Measurements from ENCODE around the gene STEEP1. TPM values are rescaled to one million over a fixed set of nuclear protein-coding genes. Genes with fewer than 3 reads are reported as not detected.

STEEP1 gene
- total and polyA plus RNA-seq, 2 of the 13 experiments (the other 11 are each of a cell fraction or from before 2014, with no cell fraction given) = 7.7 to 23.1 TPM

- TF ChIP-seq PAXIP1 (CRISPR knock-in tag; conservative IDR thresholded peaks at IDR 0.05) (peak; percentile 54; the same call in 1 of the 2 replicates), ZNF354B (CRISPR knock-in tag; IDR thresholded peaks at IDR 0.05) (no peak), MBNL3 (CRISPR knock-in tag; conservative IDR thresholded peaks at IDR 0.05) (no peak), YEATS4 (CRISPR knock-in tag; IDR thresholded peaks at IDR 0.05; ENCODE audit: borderline replicate concordance) (peak; percentile 41; the same call in 1 of the 2 replicates), ZNF790 (CRISPR knock-in tag; IDR thresholded peaks at IDR 0.05; ENCODE audit: borderline replicate concordance) (no peak), NFE2L2 (IDR thresholded peaks at IDR 0.05; ENCODE audit: low read length) (no peak), LRRFIP1 (CRISPR knock-in tag; conservative IDR thresholded peaks at IDR 0.05) (no peak), ZBTB10 (CRISPR knock-in tag; IDR thresholded peaks at IDR 0.05; ENCODE audit: borderline replicate concordance) (no peak), ZNF562 (CRISPR knock-in tag; IDR thresholded peaks at IDR 0.05; ENCODE audit: borderline replicate concordance) (no peak), ZBTB43 (CRISPR knock-in tag; conservative IDR thresholded peaks at IDR 0.05) (no peak), HMGXB4 (CRISPR knock-in tag; IDR thresholded peaks at IDR 0.05; ENCODE audit: borderline replicate concordance in 1 of 2, low read depth in 1 of 2) (no peak), RAD51 (IDR thresholded peaks at IDR 0.05; ENCODE audit: borderline replicate concordance) (no peak), TEF (CRISPR knock-in tag; IDR thresholded peaks at IDR 0.05) (no peak), NRL (CRISPR knock-in tag; IDR thresholded peaks at IDR 0.05; ENCODE audit: borderline replicate concordance) (no peak), MYNN (CRISPR knock-in tag; IDR thresholded peaks at IDR 0.05; ENCODE audit: low read depth) (no peak)
Observed at GRCh38 chrX:119502727-119503483, 62.3 kb downstream of the STEEP1 start (continued).

Data from HepG2 (cell line).